CD14-positive monocyte (primary cell): ENCODE results near the gene IKZF2. TPM values are rescaled to one million over a fixed set of nuclear protein-coding genes. Genes with fewer than 3 reads are reported as not detected.

Source experiments
- DNase-seq, 3 donors: peaks; one replicate each; pipeline ENCODE4 v3.0.0-alpha.2; 2011 to 2022
- H2AFZ ChIP-seq: 2 replicates; pipeline ENCODE4 v1.6.0; 2012; ENCODE audit warnings: mild to moderate bottlenecking, low read depth, low read length, inconsistent platforms; ENCODE audit not compliant: insufficient read depth, poor library complexity, severe bottlenecking
- H3K27ac ChIP-seq, 2 donors: 1 replicate in 1 of 2; 2 replicates in 1 of 2; pipeline ENCODE4 v1.5.1; 2012 to 2013; ENCODE audit warnings: low read length in 2 of 2, control low read depth in 1 of 2, inconsistent platforms in 1 of 2, low read depth in 1 of 2, mild to moderate bottlenecking in 1 of 2
- H3K27me3 ChIP-seq, 2 donors: one replicate each; pipeline versions ENCODE4 v1.6.0 to v1.6.1; 2011 to 2013; ENCODE audit warnings: low read length in 2 of 2; ENCODE audit not compliant: control insufficient read depth in 2 of 2, insufficient read depth in 2 of 2
- H3K36me3 ChIP-seq, 2 donors: replicated peaks in 1 of 2; 1 replicate in 1 of 2; 2 replicates in 1 of 2; pipeline versions ENCODE4 v1.5.1 to v1.6.1; 2012 to 2013; ENCODE audit warnings: low read length in 2 of 2, control low read depth in 1 of 2, inconsistent platforms in 1 of 2, mild to moderate bottlenecking in 1 of 2; ENCODE audit not compliant: insufficient read depth in 2 of 2, control insufficient read depth in 1 of 2
- H3K4me1 ChIP-seq, 2 donors: 1 replicate in 1 of 2; 2 replicates in 1 of 2; pipeline versions ENCODE4 v1.5.1 to v1.6.1; 2012 to 2013; ENCODE audit warnings: low read length in 2 of 2, control low read depth in 1 of 2, inconsistent platforms in 1 of 2, mild to moderate bottlenecking in 1 of 2, moderate library complexity in 1 of 2; ENCODE audit not compliant: insufficient read depth in 2 of 2, control insufficient read depth in 1 of 2
- H3K4me2 ChIP-seq: replicated peaks from 2 replicates; pipeline ENCODE3; 2012; ENCODE audit warnings: low read length, moderate library complexity, mild to moderate bottlenecking; ENCODE audit not compliant: poor library complexity, severe bottlenecking; ENCODE audit errors: extremely low read depth
- H3K4me3 ChIP-seq, 3 experiments: fragments of 200-600 bp in 1 of 3; sonication (generic) in 1 of 3; replicated peaks in 1 of 3; 1 replicate in 2 of 3; 2 replicates in 1 of 3; pipeline ENCODE4 v1.5.1; 2011 to 2013; ENCODE audit warnings: low read length in 3 of 3, mild to moderate bottlenecking in 3 of 3, control low read depth in 2 of 3, low read depth in 2 of 3, inconsistent platforms in 1 of 3, moderate library complexity in 1 of 3
- H3K79me2 ChIP-seq: 2 replicates; pipeline ENCODE4 v1.6.0; 2012; ENCODE audit warnings: mild to moderate bottlenecking, control low read depth, inconsistent platforms, low read length, moderate library complexity; ENCODE audit not compliant: insufficient read depth
- H3K9ac ChIP-seq: 2 replicates; pipeline ENCODE4 v1.6.0; 2017; ENCODE audit warnings: low read length, mild to moderate bottlenecking; ENCODE audit not compliant: insufficient read depth, poor library complexity, severe bottlenecking
- H3K9me3 ChIP-seq, 2 donors: replicated peaks in 1 of 2; 1 replicate in 1 of 2; 2 replicates in 1 of 2; pipeline versions ENCODE4 v1.5.1 to v1.6.1; 2012 to 2013; ENCODE audit warnings: low read length in 2 of 2, control low read depth in 1 of 2; ENCODE audit not compliant: control insufficient read depth in 1 of 2, insufficient read depth in 1 of 2
- H4K20me1 ChIP-seq: 2 replicates; pipeline ENCODE4 v1.6.0; 2012; ENCODE audit warnings: mild to moderate bottlenecking, low read length, control low read depth, moderate library complexity; ENCODE audit not compliant: insufficient read depth
- H3K27ac Mint-ChIP-seq, 7 donors: one replicate each; pipeline ENCODE4 v1.8.0; 2020; ENCODE audit warnings: mild to moderate bottlenecking in 7 of 7, mixed read lengths in 7 of 7, moderate library complexity in 6 of 7, inconsistent platforms in 2 of 7
- H3K27me3 Mint-ChIP-seq, 3 donors: one replicate each; pipeline ENCODE4 v1.8.0; 2021 to 2022; ENCODE audit warnings: low read depth in 3 of 3, mild to moderate bottlenecking in 3 of 3, mixed read lengths in 3 of 3, moderate library complexity in 3 of 3, inconsistent platforms in 1 of 3
- H3K36me3 Mint-ChIP-seq, 2 donors: one replicate each; pipeline ENCODE4 v1.8.0; 2020; ENCODE audit warnings: mixed read lengths in 2 of 2, inconsistent platforms in 1 of 2, mild to moderate bottlenecking in 1 of 2
- H3K4me1 Mint-ChIP-seq: one replicate; pipeline ENCODE4 v1.8.0; 2020; ENCODE audit warnings: mild to moderate bottlenecking, mixed read lengths
- H3K4me3 Mint-ChIP-seq, 2 donors: one replicate each; pipeline ENCODE4 v1.8.0; 2020; ENCODE audit warnings: mild to moderate bottlenecking in 2 of 2, mixed read lengths in 2 of 2, moderate library complexity in 1 of 2
- H3K9me3 Mint-ChIP-seq, 7 donors: one replicate each; pipeline ENCODE4 v1.8.0; 2020 to 2022; ENCODE audit warnings: mixed read lengths in 7 of 7, mild to moderate bottlenecking in 6 of 7, moderate library complexity in 6 of 7, inconsistent platforms in 2 of 7
- WGBS: methylation state at CpG from one replicate; pipeline ENCODE4 v1.1.5; 2013; ENCODE audit warnings: missing lambda C conversion rate; ENCODE audit not compliant: insufficient coverage; 5-methylcytosine and 5-hydroxymethylcytosine counted together
- intact Hi-C, 2 donors: fragments of 100-400 bp; cut with micrococcal nuclease; formaldehyde crosslinking; loops; one replicate each; pipeline versions ENCODE4 v1.15.0 to v1.15.1; 2023
- polyA plus RNA-seq, 3 donors: library from polyadenylated mRNA; depleted of rRNA in 1 of 3; unstranded in 2 of 3; stranded (reverse) in 1 of 3; fragments of 300-500 nt in 2 of 3; fragments of >200 nt in 1 of 3; fragmentation: Illumina TruSeq in 2 of 3; gene quantifications; 1 replicate in 2 of 3; 2 replicates in 1 of 3; pipeline ENCODE4 v1.2.3, GENCODE V29; 2012 to 2021
- TF ChIP-seq, protein P1 (sequence below): fragments of 200-600 bp; IDR thresholded peaks from one replicate; pipeline ENCODE4 v1.8.0; 2022; ENCODE audit warnings: antibody characterized with exemption, mild to moderate bottlenecking

The IKZF2 gene
- polyA plus RNA-seq, 3 donors = 0.10 to 0.12 (median 0.11) TPM

DNA sequence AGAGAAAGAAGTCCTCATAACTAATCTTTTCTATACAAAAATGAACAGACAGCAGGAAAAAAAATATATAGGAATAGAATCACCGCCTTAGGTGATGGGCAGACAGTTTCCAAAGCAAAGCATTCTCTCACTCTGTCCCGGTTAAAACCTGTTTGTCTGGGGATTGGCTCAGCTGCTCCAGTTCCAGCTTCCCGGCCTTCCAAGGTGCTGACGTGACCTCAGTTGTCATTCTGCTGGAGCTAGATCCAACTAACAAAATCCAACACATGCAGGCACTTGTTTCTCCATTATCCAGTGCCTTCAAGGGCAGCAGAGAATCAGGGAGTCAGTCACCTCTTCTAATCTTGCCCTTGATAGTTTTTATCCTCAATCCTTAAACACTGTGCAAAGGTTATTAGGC lies 52.8 kb downstream of the IKZF2 start:
- Histone ChIP-seq H3K79me2 (no peaks in the 10 kb centered on the region), H3K27ac (no peak overlapping the region), H3K4me2 (no peak overlapping the region), H2AFZ (no peak overlapping the region), H3K27me3 (no peaks in the 10 kb centered on the region), H3K9ac (no peak overlapping the region), H3K4me1 (no peaks in the 10 kb centered on the region), H3K9me3 (no peaks in the 10 kb centered on the region), H3K36me3 (no peaks in the 10 kb centered on the region), H4K20me1 (no peaks in the 10 kb centered on the region), H3K4me3 (no peak overlapping the region)
- intact Hi-C loops = no loop called here
- no peak for DNase-seq
- Mint-ChIP-seq H3K36me3 (no peaks in the 10 kb centered on the region), H3K4me1 (no peaks in the 10 kb centered on the region), H3K9me3 (no peaks in the 10 kb centered on the region), H3K27ac (no peak overlapping the region), H3K27me3 (no peaks in the 10 kb centered on the region), H3K4me3 (no peak overlapping the region)
- TF ChIP-seq, protein P1, sequence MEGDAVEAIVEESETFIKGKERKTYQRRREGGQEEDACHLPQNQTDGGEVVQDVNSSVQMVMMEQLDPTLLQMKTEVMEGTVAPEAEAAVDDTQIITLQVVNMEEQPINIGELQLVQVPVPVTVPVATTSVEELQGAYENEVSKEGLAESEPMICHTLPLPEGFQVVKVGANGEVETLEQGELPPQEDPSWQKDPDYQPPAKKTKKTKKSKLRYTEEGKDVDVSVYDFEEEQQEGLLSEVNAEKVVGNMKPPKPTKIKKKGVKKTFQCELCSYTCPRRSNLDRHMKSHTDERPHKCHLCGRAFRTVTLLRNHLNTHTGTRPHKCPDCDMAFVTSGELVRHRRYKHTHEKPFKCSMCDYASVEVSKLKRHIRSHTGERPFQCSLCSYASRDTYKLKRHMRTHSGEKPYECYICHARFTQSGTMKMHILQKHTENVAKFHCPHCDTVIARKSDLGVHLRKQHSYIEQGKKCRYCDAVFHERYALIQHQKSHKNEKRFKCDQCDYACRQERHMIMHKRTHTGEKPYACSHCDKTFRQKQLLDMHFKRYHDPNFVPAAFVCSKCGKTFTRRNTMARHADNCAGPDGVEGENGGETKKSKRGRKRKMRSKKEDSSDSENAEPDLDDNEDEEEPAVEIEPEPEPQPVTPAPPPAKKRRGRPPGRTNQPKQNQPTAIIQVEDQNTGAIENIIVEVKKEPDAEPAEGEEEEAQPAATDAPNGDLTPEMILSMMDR = no peak
- 96% methylated on average over 3 of the region's 4 CpGs for WGBS

DNA sequence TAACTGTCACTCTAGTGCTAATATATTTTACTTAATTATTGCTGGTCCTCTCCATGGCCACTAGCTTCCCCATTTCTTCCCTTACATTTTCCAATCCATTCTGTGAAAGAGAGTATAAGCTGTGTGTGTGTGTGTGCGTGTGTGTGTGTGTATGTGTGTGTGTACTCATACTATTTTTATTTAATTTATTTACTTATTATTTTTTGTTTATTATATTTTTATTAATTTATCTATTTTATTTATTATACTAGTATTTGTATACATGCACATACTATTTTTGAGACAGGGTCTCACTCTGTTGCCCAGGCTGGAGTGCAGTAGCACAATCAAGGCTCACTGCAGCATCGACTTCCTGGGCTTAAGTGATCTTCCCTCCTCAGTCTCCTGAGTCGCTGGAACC lies 59.6 kb downstream of the IKZF2 start:
- Histone ChIP-seq H3K79me2 (no peaks in the 10 kb centered on the region), H2AFZ (no peak overlapping the region), H3K9me3 (no peaks in the 10 kb centered on the region), H3K4me2 (no peak overlapping the region), H3K4me3 (no peak overlapping the region), H4K20me1 (no peaks in the 10 kb centered on the region), H3K36me3 (no peaks in the 10 kb centered on the region), H3K27ac (no peak overlapping the region), H3K9ac (no peak overlapping the region), H3K4me1 (no peaks in the 10 kb centered on the region), H3K27me3 (no peaks in the 10 kb centered on the region)
- Mint-ChIP-seq H3K27me3 (peaks cover 0 to 2% (median 0%) of the 10 kb centered on the region in 3 donors), H3K36me3 (no peaks in the 10 kb centered on the region), H3K4me1 (no peaks in the 10 kb centered on the region), H3K9me3 (peaks cover 0 to 3% (median 0%) of the 10 kb centered on the region in 7 donors), H3K4me3 (no peak overlapping the region), H3K27ac (no peak overlapping the region)
- 100% methylated on average over 1 of the region's 3 CpGs for WGBS
- TF ChIP-seq, protein P1 = no peak
- no peak for DNase-seq
- intact Hi-C loops = no loop called here
